ENCODE results near the gene MSH3. TPM values are rescaled to one million over a fixed set of nuclear protein-coding genes. Genes with fewer than 3 reads are reported as not detected.

Gene MSH3
- polyA plus RNA-seq, 1 of the 3 experiments (the other 2 are of a cell fraction): 3.5 TPM

GRCh38 chr5:80711216-80711615 lies 56.8 kb downstream of the MSH3 start:
- Histone ChIP-seq H3K4me1 (ENCODE audit: control insufficient read depth in 1 of 2, insufficient read depth in 2 of 2, low read depth in 1 of 2, low read length in 1 of 2) (no peaks in the 10 kb centered on the region; a peak in 2 of 4 replicates), H2AFZ (ENCODE audit: low read depth) (no peak overlapping the region), H3K9me2 (no peaks in the 10 kb centered on the region), H3K4me3 (ENCODE audit: low read depth in 2 of 2, low read length in 1 of 2) (no peak overlapping the region), H3K4me2 (no peak overlapping the region), H3F3A (replicated peaks; ENCODE audit: insufficient read depth) (peaks cover 4% of the 10 kb centered on the region), H3K79me2 (ENCODE audit: insufficient read depth) (no peaks in the 10 kb centered on the region), H3K27me3 (ENCODE audit: insufficient read depth) (no peaks in the 10 kb centered on the region), H4K20me1 (ENCODE audit: insufficient read depth) (no peaks in the 10 kb centered on the region), H3K9me3 (no peaks in the 10 kb centered on the region), H3K9ac (no peak overlapping the region), H3K27ac (ENCODE audit: low read depth in 2 of 2, low read length in 1 of 2) (no peak overlapping the region), H3K36me3 (replicated peaks in 1 of 2; ENCODE audit: control insufficient read depth in 1 of 2, insufficient read depth in 2 of 2, low read length in 1 of 2) (peaks cover 10 to 14% of the 10 kb centered on the region in 2 experiments)
- TF ChIP-seq JUND (IDR thresholded peaks at IDR 0.05) (no peak), GABPA (IDR thresholded peaks at IDR 0.05; ENCODE audit: low read depth) (no peak), SMC3 (IDR thresholded peaks at IDR 0.05; ENCODE audit: low read depth, low read length) (no peak), CHD2 (IDR thresholded peaks at IDR 0.05; ENCODE audit: low read length, partially characterized antibody) (no peak), MXI1 (IDR thresholded peaks at IDR 0.05; ENCODE audit: low read depth, low read length) (no peak), FOSL2 (IDR thresholded peaks at IDR 0.05; ENCODE audit: borderline replicate concordance, low read depth) (no peak), RXRA (IDR thresholded peaks at IDR 0.05; ENCODE audit: borderline replicate concordance, low read depth) (no peak), YY1 (IDR thresholded peaks at IDR 0.05; ENCODE audit: low read depth) (no peak), REST (IDR thresholded peaks at IDR 0.05; ENCODE audit: low read depth, low read length) (no peak), RAD21 (IDR thresholded peaks at IDR 0.05; ENCODE audit: low read length) (no peak), IRF3 (IDR thresholded peaks at IDR 0.05; ENCODE audit: low read depth, low read length) (no peak), USF2 (IDR thresholded peaks at IDR 0.05; ENCODE audit: borderline replicate concordance, low read depth, low read length) (no peak), PBX3 (IDR thresholded peaks at IDR 0.05) (no peak), TEAD4 (IDR thresholded peaks at IDR 0.05; ENCODE audit: borderline replicate concordance, insufficient read depth) (no peak), ZBTB33 (IDR thresholded peaks at IDR 0.05; ENCODE audit: borderline replicate concordance, low read depth) (no peak), NFIC (IDR thresholded peaks at IDR 0.05; ENCODE audit: borderline replicate concordance) (no peak)
- DNase-seq: no peak
- ChIA-PET POLR2A (no interaction called here), CTCF (interaction anchor here (0.9 to 3.6 kb wide), 11 partner anchors 11 to 494 kb away, joined by 3 to 24 read pairs (median 6); no protein-coding TSS in a partner anchor)
- WGBS (ENCODE audit: low lambda C conversion rate): 82% methylated on average over 3 of the region's 5 CpGs
